ENCODE data around the gene PARD3. TPM values are rescaled to one million over a fixed set of nuclear protein-coding genes. Genes with fewer than 3 reads are reported as not detected.

PARD3 gene
- total and polyA plus RNA-seq, 2 donors (not counting 3 experiments of a cell fraction or from before 2014, with no cell fraction given), result 7.3 to 24.1 TPM

GRCh38 chr10:34116681-34117271 is 698.3 kb downstream of the PARD3 start:
- H3K79me2 ChIP-seq (ENCODE audit: control insufficient read depth, insufficient read depth, low read length), result no peaks in the 10 kb centered on the region
- DNase-seq (ENCODE audit: low read depth, low spot score) (no peak), FAIRE-seq (no peak)
- intact Hi-C loops (cut with micrococcal nuclease), result no loop called here
- dilution Hi-C loops (cut with MboI; ENCODE audit: extremely low pct_ligation_motif_present, low sequenced_read_pairs), result no loop called here
- no peak overlapping the region for H3K27ac ChIP-seq (ENCODE audit: insufficient read depth, low read depth, low read length)
- no peaks in the 10 kb centered on the region for H3K9me3 ChIP-seq (replicated peaks; ENCODE audit: control insufficient read depth, insufficient read depth, low read length)
- ChIA-PET CTCF (no interaction called here), POLR2A (interaction anchor here (0.6 kb wide), 1 partner anchor 535 kb away, joined by 3 read pairs; no protein-coding TSS in a partner anchor)
- no peak overlapping the region for H2AFZ ChIP-seq (ENCODE audit: low read depth, low read length)
- TF ChIP-seq CTCF (IDR thresholded peaks at IDR 0.05; ENCODE audit: extremely low read depth in 1 of 2, insufficient read depth in 1 of 2, low read depth in 1 of 2, low read length in 2 of 2), result no peak
- TF ChIP-seq MYC (IDR thresholded peaks at IDR 0.05; ENCODE audit: low read depth, low read length), result no peak
- no peak for TF ChIP-seq FOS (IDR thresholded peaks at IDR 0.05; ENCODE audit: borderline replicate concordance, insufficient read depth, low read length)
- no peak for TF ChIP-seq GATA2 (IDR thresholded peaks at IDR 0.05; ENCODE audit: insufficient read depth, insufficient read length, low read depth, low read length)
- TF ChIP-seq EZH2 (IDR thresholded peaks at IDR 0.05; ENCODE audit: borderline replicate concordance, low read depth, low read length, severe bottlenecking), result no peak
- TF ChIP-seq POLR2AphosphoS5 (IDR thresholded peaks at IDR 0.05; ENCODE audit: insufficient read depth, low read depth, low read length), result no peak
- no peak for TF ChIP-seq POLR2A (IDR thresholded peaks at IDR 0.05; ENCODE audit: low read depth, low read length)
- no peak for TF ChIP-seq MAX (IDR thresholded peaks at IDR 0.05; ENCODE audit: insufficient read depth, insufficient read length)
- TF ChIP-seq JUN (IDR thresholded peaks at IDR 0.05; ENCODE audit: borderline replicate concordance, insufficient read depth, insufficient read length, low read depth), result no peak
- no peaks in the 10 kb centered on the region for H3K9me1 ChIP-seq (replicated peaks; ENCODE audit: control insufficient read depth, extremely low read depth, insufficient read depth, low read length)
- no TSS peak for BruUV-seq (replicated peaks)
- no peak overlapping the region for H3K9ac ChIP-seq (replicated peaks; ENCODE audit: extremely low read depth, insufficient read depth, low read length)
- H3K36me3 ChIP-seq (ENCODE audit: control insufficient read depth in 2 of 2, extremely low read depth in 1 of 2, insufficient read depth in 2 of 2, low read length in 2 of 2), result no peaks in the 10 kb centered on the region
- H3K4me1 ChIP-seq (ENCODE audit: control insufficient read depth, extremely low read depth, insufficient read depth, low read length), result peaks cover 10% of the 10 kb centered on the region
- H3K27me3 ChIP-seq (ENCODE audit: control insufficient read depth in 2 of 2, insufficient read depth in 2 of 2, low read length in 2 of 2), result no peaks in the 10 kb centered on the region
- no peak overlapping the region for H3K4me3 ChIP-seq (replicated peaks in 1 of 3; ENCODE audit: insufficient read depth in 1 of 3, low read depth in 1 of 3, low read length in 3 of 3)
- no peak overlapping the region for H3K4me2 ChIP-seq (ENCODE audit: insufficient read depth, low read length)
- no peaks in the 10 kb centered on the region for H4K20me1 ChIP-seq (replicated peaks; ENCODE audit: control insufficient read depth, extremely low read depth, insufficient read depth, low read length)
